Forelimb muscle (tissue), 1 donor: Measurements from ENCODE around the gene ARHGAP26. TPM values are rescaled to one million over a fixed set of nuclear protein-coding genes. Genes with fewer than 3 reads are reported as not detected.

Experiments used
- DNase-seq: peaks from one replicate; pipeline ENCODE4 v3.0.0-alpha.2; 2013; ENCODE audit warnings: low read depth
- polyA plus RNA-seq: library from polyadenylated mRNA; unstranded; fragments of 120-200 nt; gene quantifications from one replicate; pipeline ENCODE4 v1.2.1, GENCODE V29; 2013; ENCODE audit not compliant: insufficient read length

ARHGAP26 gene
- polyA plus RNA-seq, 1 donor, result 11.9 TPM

- no peak for DNase-seq
Measured at GRCh38 chr5:143268388-143268787, 498.2 kb downstream of the ARHGAP26 start.

GRCh38 chr5:143271431-143271830 lies 501.3 kb downstream of the ARHGAP26 start:
- no peak for DNase-seq

GRCh38 chr5:143274952-143275351 lies 504.8 kb downstream of the ARHGAP26 start:
- DNase-seq, result no peak

- DNase-seq, result no peak
Measured at GRCh38 chr5:143275512-143276363, 505.6 kb downstream of the ARHGAP26 start.

GRCh38 chr5:143277536-143277935 lies 507.4 kb downstream of the ARHGAP26 start:
- DNase-seq, result no peak

Other genes with a start within 250 kb of the ARHGAP26 start
- 10.6 TPM for gene FGF1, start 84.3 kb upstream of the ARHGAP26 start, polyA plus RNA-seq